IMR-90 (cell line): ENCODE results near the gene ASB4. TPM values are rescaled to one million over a fixed set of nuclear protein-coding genes. Genes with fewer than 3 reads are reported as not detected.

Experiments used
- ATAC-seq: fragments of 200-7000 bp; cut with Tn5 transposase; 2 replicates; pipeline ENCODE4 v1.9.1; 2020; ENCODE audit warnings: low read depth, mild to moderate bottlenecking, moderate library complexity
- BruUV-seq: library from RNA; stranded (reverse); fragments of 400-500 nt; replicated peaks from 2 replicates; lab custom pipeline; 2021; lab: Mats Ljungman, UMichigan
- CTCF ChIA-PET: fragments of 300-600 bp; formaldehyde crosslinking; extraction: SDS; loops from one replicate; lab custom pipeline; 2021; ENCODE audit warnings: antibody characterized with exemption; lab: Yijun Ruan, JAX
- POLR2A ChIA-PET: fragments of 300-600 bp; sonication (Branson Sonifier 250); formaldehyde crosslinking; loops from one replicate; lab custom pipeline; 2022; ENCODE audit warnings: antibody characterized with exemption; ENCODE audit not compliant: unreplicated experiment; lab: Charles Lee
- DNase-seq: peaks from one replicate; pipeline ENCODE4 v3.0.0; 2013
- H2AFZ ChIP-seq: replicated peaks from 2 replicates; pipeline ENCODE3; 2013; ENCODE audit warnings: low read length, mild to moderate bottlenecking; ENCODE audit not compliant: poor library complexity
- H2AK5ac ChIP-seq: 2 replicates; pipeline ENCODE4 v1.6.1; 2013; ENCODE audit warnings: low read depth, low read length, inconsistent platforms
- H2AK9ac ChIP-seq: replicated peaks from 2 replicates; pipeline ENCODE3; 2013; ENCODE audit warnings: mild to moderate bottlenecking, low read depth, low read length, moderate library complexity; ENCODE audit not compliant: poor library complexity
- H2BK120ac ChIP-seq: 2 replicates; pipeline ENCODE4 v1.6.1; 2013; ENCODE audit warnings: low read depth, low read length, inconsistent platforms
- H2BK15ac ChIP-seq: 3 replicates; pipeline ENCODE4 v1.6.1; 2013; ENCODE audit warnings: low read depth, low read length, inconsistent platforms
- H2BK20ac ChIP-seq: 2 replicates; pipeline ENCODE4 v1.6.1; 2013; ENCODE audit warnings: low read depth, mild to moderate bottlenecking, inconsistent platforms, low read length, moderate library complexity
- H2BK5ac ChIP-seq: 2 replicates; pipeline ENCODE4 v1.6.1; 2013; ENCODE audit warnings: mild to moderate bottlenecking, low read depth, low read length, inconsistent platforms; ENCODE audit not compliant: poor library complexity, severe bottlenecking
- H3K14ac ChIP-seq: replicated peaks from 2 replicates; pipeline ENCODE4 v1.6.1; 2013; ENCODE audit warnings: low read depth, low read length, inconsistent platforms
- H3K18ac ChIP-seq: 2 replicates; pipeline ENCODE4 v1.6.1; 2013; ENCODE audit warnings: low read depth, low read length, control low read depth
- H3K23ac ChIP-seq: 2 replicates; pipeline ENCODE4 v1.6.1; 2013; ENCODE audit warnings: low read depth, low read length, inconsistent platforms
- H3K27ac ChIP-seq: 2 replicates; pipeline ENCODE4 v1.5.1; 2013; ENCODE audit warnings: mild to moderate bottlenecking, control low read depth, low read length; ENCODE audit not compliant: insufficient read depth
- H3K27me3 ChIP-seq: 2 replicates; pipeline ENCODE4 v1.6.1; 2013; ENCODE audit warnings: low read length; ENCODE audit not compliant: control insufficient read depth, insufficient read depth
- H3K36me3 ChIP-seq: 2 replicates; pipeline ENCODE4 v1.6.1; 2013; ENCODE audit warnings: low read length, mixed read lengths; ENCODE audit not compliant: control insufficient read depth, insufficient read depth
- H3K4ac ChIP-seq: 2 replicates; pipeline ENCODE4 v1.6.1; 2013; ENCODE audit warnings: low read depth, low read length, inconsistent platforms
- H3K4me1 ChIP-seq: 2 replicates; pipeline ENCODE4 v1.6.1; 2013; ENCODE audit warnings: low read length, mixed read lengths; ENCODE audit not compliant: control insufficient read depth, insufficient read depth
- H3K4me2 ChIP-seq: 2 replicates; pipeline ENCODE4 v1.6.1; 2013; ENCODE audit warnings: low read depth, mild to moderate bottlenecking, control low read depth, low read length, moderate library complexity
- H3K4me3 ChIP-seq: 2 replicates; pipeline ENCODE4 v1.5.1; 2013; ENCODE audit warnings: low read depth, mild to moderate bottlenecking, control low read depth, low read length, moderate library complexity; ENCODE audit not compliant: insufficient read depth
- H3K56ac ChIP-seq: 2 replicates; pipeline ENCODE4 v1.6.1; 2013; ENCODE audit warnings: low read length, inconsistent platforms; ENCODE audit not compliant: insufficient read depth; ENCODE audit errors: extremely low read depth
- H3K79me1 ChIP-seq, 2 experiments: 2 replicates each; pipeline ENCODE4 v1.6.1; 2013; ENCODE audit warnings: low read length in 2 of 2, inconsistent platforms in 1 of 2, low read depth in 1 of 2
- H3K9ac ChIP-seq: 2 replicates; pipeline ENCODE4 v1.6.1; 2013; ENCODE audit warnings: low read depth, low read length, control low read depth
- H3K9me1 ChIP-seq: 2 replicates; pipeline ENCODE4 v1.6.1; 2013; ENCODE audit warnings: low read length, inconsistent platforms; ENCODE audit not compliant: insufficient read depth
- H3K9me3 ChIP-seq: 2 replicates; pipeline ENCODE4 v1.6.1; 2013; ENCODE audit warnings: low read length; ENCODE audit not compliant: control insufficient read depth, insufficient read depth
- H4K20me1 ChIP-seq: 2 replicates; pipeline ENCODE4 v1.6.1; 2013; ENCODE audit warnings: low read length, inconsistent platforms; ENCODE audit not compliant: insufficient read depth
- H4K5ac ChIP-seq: 2 replicates; pipeline ENCODE4 v1.6.1; 2013; ENCODE audit warnings: mild to moderate bottlenecking, low read depth, low read length, control low read depth
- H4K8ac ChIP-seq, 2 experiments: 2 replicates each; pipeline ENCODE4 v1.6.1; 2013; ENCODE audit warnings: low read depth in 2 of 2, low read length in 2 of 2, control low read depth in 1 of 2, inconsistent platforms in 1 of 2
- H4K91ac ChIP-seq: 2 replicates; pipeline ENCODE4 v1.6.1; 2013; ENCODE audit warnings: low read depth, low read length, inconsistent platforms; ENCODE audit not compliant: insufficient read depth
- BHLHE40 ChIP-seq: fragments of 150-350 bp; IDR thresholded peaks from 2 replicates; pipeline ENCODE4 v1.6.1; 2016; ENCODE audit warnings: mild to moderate bottlenecking, low read depth, low read length
- CEBPB ChIP-seq: IDR thresholded peaks from 2 replicates; pipeline ENCODE4 v1.6.1; 2012; ENCODE audit warnings: low read depth, low read length, improper control_type of control experiment
- CTCF ChIP-seq: conservative IDR thresholded peaks from 2 replicates; pipeline ENCODE4 v1.5.1; 2012; ENCODE audit warnings: mild to moderate bottlenecking, low read depth, low read length, improper control_type of control experiment
- FOS ChIP-seq: fragments of 150-350 bp; IDR thresholded peaks from 2 replicates; pipeline ENCODE4 v1.6.1; 2016; ENCODE audit warnings: low read depth, low read length
- MAFK ChIP-seq: IDR thresholded peaks from 2 replicates; pipeline ENCODE4 v1.6.1; 2012; ENCODE audit warnings: low read depth, low read length, improper control_type of control experiment
- MAZ ChIP-seq: IDR thresholded peaks from 2 replicates; pipeline ENCODE4 v1.6.1; 2012; ENCODE audit warnings: low read depth, mild to moderate bottlenecking, low read length, improper control_type of control experiment, moderate library complexity, borderline replicate concordance
- RAD21 ChIP-seq: IDR thresholded peaks from 2 replicates; pipeline ENCODE4 v1.6.1; 2012; ENCODE audit warnings: low read length, improper control_type of control experiment
- RCOR1 ChIP-seq: IDR thresholded peaks from 2 replicates; pipeline ENCODE4 v1.6.1; 2012; ENCODE audit warnings: mild to moderate bottlenecking, low read length, improper control_type of control experiment; ENCODE audit not compliant: insufficient replicate concordance
- SMC3 ChIP-seq: fragments of 150-350 bp; IDR thresholded peaks from 2 replicates; pipeline ENCODE4 v1.6.1; 2016; ENCODE audit warnings: low read depth, mild to moderate bottlenecking, antibody characterized with exemption, low read length, moderate library complexity
- WGBS, 2 experiments: methylation state at CpG; one replicate each; pipeline versions ENCODE4 v1.1.5 to v1.1.7; 2013; ENCODE audit warnings: missing lambda C conversion rate in 2 of 2; ENCODE audit not compliant: insufficient read length in 1 of 2; ENCODE audit errors: extremely low coverage in 2 of 2; 5-methylcytosine and 5-hydroxymethylcytosine counted together
- dilution Hi-C: fragments of 300-500 bp; cut with HindIII; formaldehyde crosslinking; loops from one replicate; pipeline ENCODE4 v1.14.3; 2018; ENCODE audit warnings: low sequenced_read_pairs; ENCODE audit not compliant: unreplicated experiment
- in situ Hi-C: fragments of 300-500 bp; cut with MboI; formaldehyde crosslinking; loops from 3 replicates; pipeline ENCODE4 v1.14.3; 2019; ENCODE audit warnings: low sequenced_read_pairs, inconsistent platforms, mixed read lengths
- intact Hi-C: fragments of 100-400 bp; cut with micrococcal nuclease; formaldehyde crosslinking; loops from 2 replicates; pipeline ENCODE4 v1.10.0; 2022
- polyA plus RNA-seq, 3 experiments: library from polyadenylated mRNA; depleted of rRNA; stranded (reverse); fragments of >200 nt; gene quantifications; 2 replicates each; pipeline ENCODE4 v1.2.3, GENCODE V29; 2012; ENCODE audit warnings: low replicate concordance in 1 of 3
- total RNA-seq: library from RNA; depleted of rRNA; stranded (reverse); fragments of >200 nt; gene quantifications from 2 replicates; pipeline ENCODE4 v1.2.3, GENCODE V29; 2012

ASB4 gene
- total and polyA plus RNA-seq, 2 of the 4 experiments (the other 2 are of a cell fraction): not detected

GRCh38 chr7:95581467-95581866 is 95.7 kb downstream of the ASB4 start:
- no peaks in the 10 kb centered on the region for H3K4me1 ChIP-seq
- H3K36me3 ChIP-seq: peaks cover 1% of the 10 kb centered on the region; the same call in 1 of the 2 replicates
- no peak overlapping the region for H2BK5ac ChIP-seq
- no peaks in the 10 kb centered on the region for H3K79me1 ChIP-seq
- no peak overlapping the region for H3K4me3 ChIP-seq
- no peak overlapping the region for H2BK120ac ChIP-seq
- no peak overlapping the region for H2BK20ac ChIP-seq
- H2BK15ac ChIP-seq: no peak overlapping the region
- no peak overlapping the region for H4K91ac ChIP-seq
- DNase-seq (no peak), ATAC-seq (no peak)
- TF ChIP-seq MAFK (no peak), FOS (no peak), BHLHE40 (no peak), SMC3 (no peak), RAD21 (no peak), CEBPB (no peak), CTCF (no peak), MAZ (no peak), RCOR1 (no peak)
- no peak overlapping the region for H2AFZ ChIP-seq
- no peak overlapping the region for H3K18ac ChIP-seq
- H4K5ac ChIP-seq: no peak overlapping the region
- H3K23ac ChIP-seq: no peak overlapping the region
- intact Hi-C loops (no loop called here), dilution Hi-C loops (no loop called here), in situ Hi-C loops (no loop called here)
- ChIA-PET CTCF (interaction anchor here (0.5 kb wide), 1 partner anchor 1998 kb away, joined by 3 read pairs; no protein-coding TSS in a partner anchor), POLR2A (no interaction called here)
- no CpG with 5 or more reads among the region's 3 CpGs for WGBS, 2 experiments
- no peak overlapping the region for H3K4me2 ChIP-seq
- H3K9me3 ChIP-seq: no peaks in the 10 kb centered on the region
- no peak overlapping the region for H3K14ac ChIP-seq
- no peak overlapping the region for H2AK5ac ChIP-seq
- H3K27ac ChIP-seq: no peak overlapping the region
- H3K4ac ChIP-seq: no peak overlapping the region
- no peaks in the 10 kb centered on the region for H4K20me1 ChIP-seq
- no peak overlapping the region for H4K8ac ChIP-seq
- H3K9me1 ChIP-seq: peaks cover 2% of the 10 kb centered on the region; the same call in 1 of the 2 replicates
- H3K56ac ChIP-seq: no peak overlapping the region
- H2AK9ac ChIP-seq: no peak overlapping the region
- no peaks in the 10 kb centered on the region for H3K27me3 ChIP-seq
- no TSS peak for BruUV-seq
- H3K9ac ChIP-seq: no peak overlapping the region
